Ishikawa (cell line): ENCODE results near the gene EEFSEC.

Source experiments
- CEBPB ChIP-seq: IDR thresholded peaks from 2 replicates; pipeline ENCODE4 v1.6.1; 2012
- CREB1 ChIP-seq: IDR thresholded peaks from 2 replicates; pipeline ENCODE4 v1.6.1; 2012; ENCODE audit warnings: low read depth
- EGR1 ChIP-seq: IDR thresholded peaks from 2 replicates; pipeline ENCODE4 v1.6.1; 2012
- EP300 ChIP-seq: IDR thresholded peaks from 2 replicates; pipeline ENCODE4 v1.6.1; 2012; ENCODE audit warnings: borderline replicate concordance
- FOXM1 ChIP-seq: IDR thresholded peaks from 2 replicates; pipeline ENCODE4 v1.6.1; 2012; ENCODE audit warnings: low read depth, borderline replicate concordance
- NFIC ChIP-seq: IDR thresholded peaks from 2 replicates; pipeline ENCODE4 v1.6.1; 2012
- RAD21 ChIP-seq: IDR thresholded peaks from 2 replicates; pipeline ENCODE4 v1.6.1; 2012; ENCODE audit warnings: low read depth
- TAF1 ChIP-seq: IDR thresholded peaks from 2 replicates; pipeline ENCODE4 v1.6.1; 2012; ENCODE audit warnings: low read depth, mild to moderate bottlenecking
- TCF12 ChIP-seq: IDR thresholded peaks from 2 replicates; pipeline ENCODE4 v1.6.1; 2012; ENCODE audit warnings: low read depth
- TEAD4 ChIP-seq: IDR thresholded peaks from 2 replicates; pipeline ENCODE4 v1.6.1; 2012
- YY1 ChIP-seq: IDR thresholded peaks from 2 replicates; pipeline ENCODE4 v1.6.1; 2012; ENCODE audit warnings: low read depth
- ZBTB7A ChIP-seq: IDR thresholded peaks from 2 replicates; pipeline ENCODE4 v1.6.1; 2012; ENCODE audit warnings: low read depth
- TF ChIP-seq, protein P1 (sequence below): IDR thresholded peaks from 2 replicates; pipeline ENCODE4 v1.6.1; 2012
- TF ChIP-seq, protein P2 (sequence below): IDR thresholded peaks from 2 replicates; pipeline ENCODE4 v1.6.1; 2012
- TF ChIP-seq, protein P3 (sequence below): IDR thresholded peaks from 2 replicates; pipeline ENCODE4 v1.6.1; 2012; ENCODE audit warnings: low read depth, mild to moderate bottlenecking

Gene EEFSEC

DNA sequence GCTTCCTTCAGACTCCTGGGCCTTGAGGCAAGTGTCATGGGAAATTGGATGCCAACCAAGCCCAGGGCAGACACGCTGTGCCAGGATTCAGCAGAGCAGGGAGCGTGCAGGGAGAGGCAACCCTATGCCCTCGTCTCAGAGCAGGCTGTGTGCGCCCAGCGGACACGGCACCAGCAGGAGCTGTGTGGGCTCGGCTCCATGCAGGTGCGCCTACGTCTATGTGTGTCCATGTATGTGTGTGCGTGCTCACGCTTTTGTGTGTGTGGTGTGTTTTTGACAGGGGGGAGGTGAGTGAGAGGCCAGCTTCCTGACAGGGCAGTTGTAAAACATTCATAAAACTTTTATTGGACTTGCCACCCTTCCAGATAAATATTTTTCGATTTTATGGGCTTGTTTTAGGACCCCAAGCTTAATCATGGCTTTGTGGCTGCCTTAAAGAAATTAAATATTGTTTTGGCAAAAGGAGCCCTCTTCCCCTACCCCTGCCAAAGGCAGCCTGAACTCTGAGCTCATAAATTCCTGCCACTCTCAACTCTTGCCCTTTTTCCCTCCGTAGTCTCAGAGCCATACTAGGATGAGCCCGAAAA lies 229.0 kb downstream of the EEFSEC start:
- TF ChIP-seq CREB1, result no peak
- TF ChIP-seq, protein P1, sequence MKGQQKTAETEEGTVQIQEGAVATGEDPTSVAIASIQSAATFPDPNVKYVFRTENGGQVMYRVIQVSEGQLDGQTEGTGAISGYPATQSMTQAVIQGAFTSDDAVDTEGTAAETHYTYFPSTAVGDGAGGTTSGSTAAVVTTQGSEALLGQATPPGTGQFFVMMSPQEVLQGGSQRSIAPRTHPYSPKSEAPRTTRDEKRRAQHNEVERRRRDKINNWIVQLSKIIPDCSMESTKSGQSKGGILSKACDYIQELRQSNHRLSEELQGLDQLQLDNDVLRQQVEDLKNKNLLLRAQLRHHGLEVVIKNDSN, result no peak
- TF ChIP-seq CEBPB, result no peak
- no peak for TF ChIP-seq RAD21
- no peak for TF ChIP-seq YY1
- no peak for TF ChIP-seq TAF1
- TF ChIP-seq NFIC, result no peak
- TF ChIP-seq TCF12, result no peak
- no peak for TF ChIP-seq EGR1
- TF ChIP-seq EP300, result no peak
- TF ChIP-seq, protein P2, sequence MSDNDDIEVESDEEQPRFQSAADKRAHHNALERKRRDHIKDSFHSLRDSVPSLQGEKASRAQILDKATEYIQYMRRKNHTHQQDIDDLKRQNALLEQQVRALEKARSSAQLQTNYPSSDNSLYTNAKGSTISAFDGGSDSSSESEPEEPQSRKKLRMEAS, result no peak
- no peak for TF ChIP-seq ZBTB7A
- TF ChIP-seq TEAD4, result no peak
- TF ChIP-seq FOXM1, result no peak
- TF ChIP-seq, protein P3, sequence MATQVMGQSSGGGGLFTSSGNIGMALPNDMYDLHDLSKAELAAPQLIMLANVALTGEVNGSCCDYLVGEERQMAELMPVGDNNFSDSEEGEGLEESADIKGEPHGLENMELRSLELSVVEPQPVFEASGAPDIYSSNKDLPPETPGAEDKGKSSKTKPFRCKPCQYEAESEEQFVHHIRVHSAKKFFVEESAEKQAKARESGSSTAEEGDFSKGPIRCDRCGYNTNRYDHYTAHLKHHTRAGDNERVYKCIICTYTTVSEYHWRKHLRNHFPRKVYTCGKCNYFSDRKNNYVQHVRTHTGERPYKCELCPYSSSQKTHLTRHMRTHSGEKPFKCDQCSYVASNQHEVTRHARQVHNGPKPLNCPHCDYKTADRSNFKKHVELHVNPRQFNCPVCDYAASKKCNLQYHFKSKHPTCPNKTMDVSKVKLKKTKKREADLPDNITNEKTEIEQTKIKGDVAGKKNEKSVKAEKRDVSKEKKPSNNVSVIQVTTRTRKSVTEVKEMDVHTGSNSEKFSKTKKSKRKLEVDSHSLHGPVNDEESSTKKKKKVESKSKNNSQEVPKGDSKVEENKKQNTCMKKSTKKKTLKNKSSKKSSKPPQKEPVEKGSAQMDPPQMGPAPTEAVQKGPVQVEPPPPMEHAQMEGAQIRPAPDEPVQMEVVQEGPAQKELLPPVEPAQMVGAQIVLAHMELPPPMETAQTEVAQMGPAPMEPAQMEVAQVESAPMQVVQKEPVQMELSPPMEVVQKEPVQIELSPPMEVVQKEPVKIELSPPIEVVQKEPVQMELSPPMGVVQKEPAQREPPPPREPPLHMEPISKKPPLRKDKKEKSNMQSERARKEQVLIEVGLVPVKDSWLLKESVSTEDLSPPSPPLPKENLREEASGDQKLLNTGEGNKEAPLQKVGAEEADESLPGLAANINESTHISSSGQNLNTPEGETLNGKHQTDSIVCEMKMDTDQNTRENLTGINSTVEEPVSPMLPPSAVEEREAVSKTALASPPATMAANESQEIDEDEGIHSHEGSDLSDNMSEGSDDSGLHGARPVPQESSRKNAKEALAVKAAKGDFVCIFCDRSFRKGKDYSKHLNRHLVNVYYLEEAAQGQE, result no peak

DNA sequence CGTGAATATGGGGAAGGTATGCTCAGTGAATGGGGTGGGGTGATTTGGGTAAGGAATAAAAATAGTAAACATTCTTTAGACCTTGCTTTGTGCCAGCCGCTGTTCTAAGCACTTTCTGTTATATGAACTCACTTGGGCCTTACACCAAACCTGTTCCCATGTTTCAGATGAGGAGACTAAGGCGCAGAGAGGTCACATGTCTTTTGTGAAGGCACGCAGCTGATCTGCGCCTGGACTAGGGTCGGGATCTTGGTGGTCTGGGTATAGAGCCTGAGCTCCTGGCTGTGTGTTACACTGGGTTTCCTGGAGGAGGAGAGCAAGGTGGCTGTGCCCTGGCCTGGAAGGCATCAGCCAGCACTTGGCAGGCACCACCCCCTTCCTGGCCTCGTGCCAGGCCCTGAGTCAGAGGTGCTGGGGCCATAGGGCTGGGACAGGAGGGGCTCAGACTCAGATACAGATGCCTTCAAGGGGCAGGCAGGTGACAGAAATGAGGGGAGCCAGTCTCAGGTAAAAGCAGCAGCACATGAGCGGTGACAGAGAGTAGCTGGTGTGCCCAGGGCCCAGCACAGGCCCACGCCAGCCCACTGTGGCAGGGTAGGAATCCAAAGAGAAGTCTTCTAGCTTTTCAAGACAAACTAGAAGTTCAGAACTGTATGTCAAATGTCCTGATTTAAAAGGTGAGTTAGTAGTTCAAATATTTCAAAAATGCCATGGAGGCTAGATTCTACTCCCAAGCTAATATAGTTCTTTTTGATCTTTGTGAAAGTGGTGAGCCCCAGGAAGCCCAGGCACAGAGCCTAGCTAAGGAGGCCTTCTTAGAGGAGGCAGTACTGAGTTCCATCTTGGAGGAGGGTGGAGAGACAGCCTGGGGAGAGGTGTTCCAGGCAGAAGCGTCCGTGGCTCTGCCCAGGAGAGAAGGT lies 230.3 kb downstream of the EEFSEC start:
- TF ChIP-seq, protein P2, result peak; percentile 30; the same call in 1 of the 2 replicates
- TF ChIP-seq NFIC (peak; percentile 96), TCF12 (no peak), RAD21 (no peak; the same call in 1 of the 2 replicates), FOXM1 (no peak)

DNA sequence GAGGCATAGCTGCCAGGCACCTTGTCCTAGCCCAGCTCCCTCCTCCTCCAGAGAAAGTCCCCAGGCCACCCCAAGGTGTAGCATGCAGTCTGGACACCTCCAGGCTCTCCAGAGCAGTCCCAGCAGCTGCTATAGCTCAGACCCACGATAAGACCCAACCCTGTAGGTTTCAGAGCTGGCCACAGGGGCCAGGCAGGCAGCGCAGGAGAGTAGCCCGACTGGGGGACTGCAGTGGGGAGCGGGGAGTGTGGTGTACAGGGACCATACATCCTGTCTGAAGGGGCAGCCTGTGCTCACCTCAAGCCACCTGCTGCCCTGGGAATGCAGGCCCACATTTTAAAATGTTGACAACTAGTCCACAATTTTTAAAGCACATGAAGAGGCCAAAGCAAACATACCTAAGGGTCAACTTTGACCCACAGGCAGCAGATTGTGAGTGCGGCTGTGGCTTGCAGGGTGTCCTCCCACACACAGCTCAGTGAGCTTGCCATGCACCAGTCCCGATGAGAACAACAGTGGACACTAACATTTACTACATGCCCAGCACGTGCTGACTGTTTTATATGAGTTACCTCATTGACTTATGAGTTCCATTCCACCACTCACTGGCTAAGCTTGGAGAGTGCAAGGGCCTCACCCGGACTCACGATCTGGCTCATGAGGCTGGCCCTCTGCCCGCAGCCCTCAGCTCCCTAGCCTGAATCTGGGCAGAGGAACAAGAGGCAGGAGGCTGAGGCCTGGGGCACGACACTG lies 232.0 kb downstream of the EEFSEC start:
- TF ChIP-seq EGR1, result no peak
- TF ChIP-seq RAD21, result no peak
- TF ChIP-seq, protein P3, result no peak
- no peak for TF ChIP-seq TEAD4
- TF ChIP-seq, protein P1, result no peak
- no peak for TF ChIP-seq YY1
- no peak for TF ChIP-seq EP300
- TF ChIP-seq FOXM1, result no peak
- no peak for TF ChIP-seq CEBPB
- TF ChIP-seq TAF1, result no peak
- TF ChIP-seq, protein P2, result no peak
- TF ChIP-seq NFIC, result no peak
- no peak for TF ChIP-seq TCF12
- TF ChIP-seq ZBTB7A, result no peak
- no peak for TF ChIP-seq CREB1

DNA sequence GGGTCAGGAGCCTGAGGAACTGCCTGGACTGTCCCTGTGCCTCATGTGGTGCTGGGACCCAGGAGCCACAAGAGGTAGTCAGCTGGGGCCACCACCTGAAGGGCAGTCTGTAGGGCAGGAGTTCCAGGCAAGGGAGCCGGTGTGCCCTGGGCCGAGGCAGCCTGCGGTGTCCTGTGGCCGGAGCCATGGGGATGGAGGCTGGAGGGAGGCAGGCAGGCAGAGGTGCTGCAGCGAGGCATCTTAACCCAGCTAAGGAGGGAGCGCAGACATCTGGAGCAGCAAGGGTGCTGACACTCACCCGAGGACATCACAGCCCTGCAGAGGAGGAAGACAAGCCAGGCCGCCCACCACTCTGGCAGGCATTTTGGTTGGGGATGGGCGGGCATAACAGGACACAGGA lies 235.7 kb downstream of the EEFSEC start:
- no peak for TF ChIP-seq YY1
- TF ChIP-seq, protein P3, result no peak
- TF ChIP-seq CREB1, result no peak
- TF ChIP-seq, protein P2, result no peak
- TF ChIP-seq EGR1, result no peak
- TF ChIP-seq TEAD4, result no peak
- TF ChIP-seq ZBTB7A, result no peak
- TF ChIP-seq RAD21, result no peak
- TF ChIP-seq EP300, result no peak
- TF ChIP-seq, protein P1, result no peak
- no peak for TF ChIP-seq CEBPB
- no peak for TF ChIP-seq TCF12
- TF ChIP-seq NFIC, result no peak
- TF ChIP-seq FOXM1, result no peak
